ENCODE data around the gene HEATR5A.
"Not testable (repeated sequence)": the region's sequence is repeated elsewhere in the genome, so short reads cannot be mapped to it uniquely, and the experiment has no call there.

Gene HEATR5A

DNA sequence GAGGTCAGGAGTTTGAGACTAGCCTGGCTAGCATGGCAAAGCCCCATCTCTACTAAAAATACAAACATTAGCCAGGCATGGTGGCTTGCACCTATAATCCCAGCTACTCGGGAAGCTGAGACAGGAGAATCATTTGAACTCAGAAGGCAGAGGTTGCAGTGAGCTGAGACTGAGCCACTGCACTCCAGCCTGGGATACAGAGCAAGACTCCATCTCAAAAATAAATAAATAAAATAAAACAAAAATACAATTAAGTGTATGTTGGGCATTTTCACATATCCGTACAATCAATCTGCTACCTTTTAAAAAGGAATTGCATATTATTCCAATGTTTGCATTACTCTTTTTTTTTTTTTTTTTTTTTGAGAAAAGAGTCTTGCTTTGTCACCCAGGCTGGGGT, 165.1 kb downstream of the HEATR5A start:
- DNase-seq, result no peak

DNA sequence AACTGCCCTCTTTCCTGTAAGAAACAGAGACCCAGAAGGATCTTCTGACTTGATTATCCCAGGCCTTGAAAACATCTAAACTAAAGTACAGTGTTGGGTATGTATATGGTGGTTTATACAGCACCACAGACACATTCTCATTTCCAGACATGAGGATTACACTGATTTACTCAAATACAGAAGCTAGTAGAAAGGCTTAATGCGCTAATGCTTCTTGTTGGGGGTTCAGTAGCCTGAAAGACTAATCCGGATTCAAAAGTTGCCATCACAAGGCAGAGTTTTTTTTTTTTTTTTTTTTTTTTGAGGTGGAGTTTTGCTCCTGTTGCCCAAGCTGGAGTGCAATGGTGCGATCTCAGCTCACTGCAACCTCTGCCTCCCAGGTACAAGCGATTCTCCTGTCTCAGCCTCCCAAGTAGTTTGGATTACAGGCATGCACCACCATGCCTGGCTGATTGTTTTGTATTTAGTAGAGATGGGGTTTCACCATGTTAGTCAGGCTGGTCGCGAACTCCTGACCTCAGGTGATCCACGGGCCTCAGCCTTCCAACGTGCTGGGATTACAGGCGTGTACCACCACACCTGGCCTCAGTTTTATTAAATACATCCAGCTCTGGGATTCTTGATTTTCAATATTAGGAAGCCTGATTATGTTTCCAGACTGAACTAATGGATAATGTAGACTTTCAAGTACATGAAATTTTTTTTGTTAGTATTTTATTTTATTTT, 166.4 kb downstream of the HEATR5A start:
- no peak for DNase-seq

DNA sequence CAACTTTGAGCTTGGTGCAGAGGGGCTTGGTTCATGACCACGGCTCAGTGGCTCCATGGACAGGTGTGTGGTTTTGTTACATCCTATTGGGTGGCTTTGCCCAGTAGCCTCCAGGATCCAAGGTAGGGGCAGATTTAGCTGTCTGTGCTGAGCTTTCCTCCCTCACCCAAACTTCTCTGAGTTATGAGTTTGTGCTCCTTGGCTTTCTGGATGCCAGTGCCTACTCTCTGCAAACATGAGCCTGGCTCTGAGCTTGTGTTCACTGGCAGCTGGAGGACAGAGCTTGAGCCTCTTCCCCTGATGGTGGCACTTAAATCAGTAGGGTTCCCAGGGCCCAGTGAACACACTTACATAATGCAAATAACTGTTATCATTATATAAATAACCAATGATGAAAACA, 167.5 kb downstream of the HEATR5A start:
- no peak for DNase-seq

DNA sequence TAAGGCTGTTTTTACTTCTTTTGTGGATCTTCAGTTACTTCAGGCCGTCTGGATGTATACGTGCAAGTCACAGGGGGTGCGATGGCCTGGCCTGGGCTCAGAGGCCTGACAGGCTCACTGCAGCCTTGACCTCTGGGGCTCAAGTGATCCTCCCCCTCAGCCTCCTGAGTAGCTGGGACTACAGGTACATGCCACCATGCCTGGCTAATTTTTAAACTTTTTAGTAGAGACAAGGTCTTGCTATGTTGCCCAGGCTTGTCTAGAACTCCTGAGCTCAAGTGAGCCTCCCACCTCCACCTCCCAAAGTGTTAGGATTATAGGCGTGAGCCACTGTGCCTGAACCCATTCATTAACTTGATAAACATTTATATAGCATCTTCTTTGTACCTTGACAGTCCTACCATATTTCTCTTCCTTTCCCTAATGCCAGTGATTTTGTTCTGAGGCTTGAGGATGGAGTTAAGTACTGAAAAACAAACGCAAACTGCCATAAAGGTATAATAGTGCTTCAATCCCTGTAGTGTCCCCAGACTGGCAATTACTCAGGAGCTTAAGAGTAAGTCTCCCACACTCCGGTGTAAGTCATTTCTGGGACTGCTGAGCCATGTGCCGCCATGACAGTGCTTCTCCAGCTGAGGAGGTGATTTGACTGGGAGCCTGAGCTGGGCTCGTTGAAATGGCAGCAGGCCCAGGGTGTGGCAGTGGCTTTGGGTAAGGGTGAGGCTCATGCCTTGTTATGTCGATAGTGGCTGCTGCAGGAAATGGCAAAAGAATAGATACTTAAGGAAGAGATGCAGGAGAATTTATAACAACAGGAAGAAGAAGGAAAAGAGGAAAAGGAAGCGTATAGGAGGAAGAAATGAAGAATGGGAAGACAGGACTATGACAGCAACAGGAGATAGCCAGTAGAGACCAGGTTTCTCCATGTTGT, 169.1 kb downstream of the HEATR5A start:
- DNase-seq, result no peak

DNA sequence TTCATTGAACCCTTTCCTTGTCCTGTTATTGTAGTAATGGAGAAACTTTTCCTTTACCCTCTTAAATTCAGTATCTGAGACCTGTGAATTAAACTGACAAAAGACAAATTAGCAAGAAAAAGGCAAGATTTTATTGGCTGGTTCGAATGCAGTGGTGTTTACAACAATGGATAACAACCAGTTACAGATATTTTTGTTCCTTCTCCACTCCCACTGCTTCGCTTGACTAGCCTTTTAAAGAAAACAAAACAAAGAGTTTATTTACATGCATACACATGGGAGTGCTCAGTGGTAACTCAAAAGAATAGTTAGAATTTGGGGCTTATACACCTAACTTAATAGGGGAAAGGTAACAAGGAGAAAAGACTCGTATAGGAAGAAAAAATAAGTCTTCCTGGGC, 175.7 kb downstream of the HEATR5A start:
- no peak for DNase-seq

GRCh38 chr14:31243860-31244259, 176.5 kb downstream of the HEATR5A start:
- no peak for DNase-seq

DNA sequence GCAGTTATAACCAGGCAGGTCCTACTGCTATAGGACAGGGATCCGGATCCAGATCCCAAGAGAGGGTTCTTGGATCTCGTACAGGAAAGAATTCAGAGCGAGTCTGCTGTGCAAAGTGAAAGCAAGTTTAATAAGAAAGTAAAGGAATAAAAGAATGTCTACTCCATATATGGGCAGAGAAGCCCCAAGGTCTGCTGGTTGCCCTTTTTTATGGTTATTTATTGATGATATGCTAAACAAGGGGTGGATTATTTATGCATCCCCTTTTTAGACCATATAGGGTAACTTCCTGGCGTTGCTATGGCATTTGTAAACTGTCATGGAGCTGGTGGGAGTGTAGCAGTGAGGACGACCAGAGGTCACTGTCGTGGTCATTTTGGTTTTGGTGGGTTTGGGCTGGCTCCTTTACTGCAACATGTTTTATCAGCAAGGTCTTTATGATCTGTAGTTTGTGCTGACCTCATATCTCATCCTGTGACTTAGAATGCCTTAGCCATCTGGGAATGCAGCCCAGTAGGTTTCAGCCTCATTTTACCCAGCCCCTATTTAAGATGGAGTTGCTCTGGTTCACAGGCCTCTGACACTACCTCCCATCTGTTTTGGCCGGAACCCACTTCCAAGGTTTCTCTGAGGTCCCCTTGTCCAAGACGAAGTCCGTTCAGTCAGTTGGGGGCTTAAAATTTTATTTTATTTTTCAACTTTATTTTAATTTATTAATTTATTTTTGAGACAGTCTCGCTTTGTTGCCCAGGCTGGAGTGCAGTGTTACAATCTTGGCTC, 178.0 kb downstream of the HEATR5A start:
- DNase-seq, result not testable (repeated sequence)
